NT2/D1 (cell line): ENCODE results near the gene CWC27.

Experiments
- DNase-seq: peaks from one replicate; pipeline ENCODE4 v3.0.0-alpha.2; 2011; ENCODE audit warnings: low read depth, low spot score
- H3K27me3 ChIP-seq: 2 replicates; pipeline ENCODE4 v1.6.0; 2011; ENCODE audit warnings: mild to moderate bottlenecking; ENCODE audit not compliant: insufficient read length, insufficient read depth
- H3K36me3 ChIP-seq: 2 replicates; pipeline ENCODE4 v1.6.1; 2011; ENCODE audit warnings: mild to moderate bottlenecking, low read length, mixed read lengths; ENCODE audit not compliant: insufficient read depth, insufficient read length
- H3K4me1 ChIP-seq: 2 replicates; pipeline ENCODE4 v1.5.1; 2011; ENCODE audit not compliant: insufficient read depth, insufficient read length
- H3K4me3 ChIP-seq: 2 replicates; pipeline ENCODE4 v1.5.1; 2011; ENCODE audit warnings: low read depth; ENCODE audit not compliant: insufficient read length
- H3K9ac ChIP-seq: 2 replicates; pipeline ENCODE4 v1.6.0; 2011; ENCODE audit warnings: low read depth; ENCODE audit not compliant: insufficient read length
- H3K9me3 ChIP-seq: 2 replicates; pipeline ENCODE4 v1.5.1; 2011; ENCODE audit warnings: mild to moderate bottlenecking, low read length; ENCODE audit not compliant: insufficient read depth
- SUZ12 ChIP-seq: IDR thresholded peaks from 2 replicates; pipeline ENCODE4 v1.6.1; 2011; ENCODE audit not compliant: insufficient read length, insufficient read depth; ENCODE audit errors: extremely low read depth
- YY1 ChIP-seq: IDR thresholded peaks from 2 replicates; pipeline ENCODE4 v1.6.1; 2011; ENCODE audit not compliant: insufficient read length, insufficient read depth
- ZNF274 ChIP-seq: IDR thresholded peaks from 2 replicates; pipeline ENCODE4 v1.6.1; 2011; ENCODE audit warnings: mild to moderate bottlenecking, low read depth, low read length

The CWC27 gene

DNA sequence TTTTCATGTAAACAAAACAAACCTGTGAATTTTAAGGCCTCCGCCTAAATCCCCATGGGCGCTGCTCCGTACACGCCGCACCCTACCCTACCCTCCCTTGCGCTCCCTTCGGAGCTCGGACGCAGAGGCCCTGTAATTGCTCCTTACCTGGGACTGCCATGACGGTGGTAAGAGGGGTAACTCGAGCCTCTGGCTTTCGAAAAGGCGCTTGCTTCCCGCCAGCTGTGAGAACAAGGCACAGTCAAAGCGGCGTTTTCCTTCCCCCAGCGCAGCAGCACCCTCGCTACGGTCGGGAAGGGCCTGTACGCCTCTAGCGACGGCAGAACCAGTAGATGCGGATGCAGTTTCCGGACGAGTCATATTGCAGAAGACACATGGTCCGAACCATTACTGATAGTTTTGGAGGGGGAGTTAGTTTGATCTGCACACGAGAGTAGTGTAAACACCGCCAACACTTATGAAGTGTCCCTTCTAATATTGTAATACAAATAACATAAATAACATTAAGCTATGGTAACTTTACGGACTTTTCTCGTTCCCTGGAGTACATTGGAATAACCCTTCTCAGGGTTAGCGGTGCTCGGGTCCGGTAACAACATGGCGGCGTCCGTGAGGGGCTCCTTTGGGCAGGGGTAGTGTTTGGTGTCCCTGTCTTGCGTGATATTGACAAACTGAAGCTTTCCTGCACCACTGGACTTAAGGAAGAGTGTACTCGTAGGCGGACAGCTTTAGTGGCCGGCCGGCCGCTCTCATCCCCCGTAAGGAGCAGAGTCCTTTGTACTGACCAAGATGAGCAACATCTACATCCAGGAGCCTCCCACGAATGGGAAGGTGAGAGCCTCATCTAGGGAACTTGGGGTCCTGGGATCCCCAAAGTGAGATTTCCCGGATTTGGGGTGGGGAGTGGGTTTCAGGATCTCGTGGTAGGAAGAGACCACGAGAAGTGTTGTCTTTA lies at the start of gene CWC27, which contains the start of gene SREK1IP1:
Gene CWC27 (plus strand): TSS at position 573 of the 955 bp plus-strand sequence. CDS start 217 bp downstream, at position 790.
Gene SREK1IP1 (minus strand): TSS at position 334 of the 955 bp plus-strand sequence. CDS start 174 bp downstream, at position 160.
- H3K9ac ChIP-seq, result peak within 1 kb of the TSS; percentile 84
- TF ChIP-seq ZNF274 (no peak), YY1 (peak; percentile 85)
- DNase-seq, result peak; percentile 68

DNA sequence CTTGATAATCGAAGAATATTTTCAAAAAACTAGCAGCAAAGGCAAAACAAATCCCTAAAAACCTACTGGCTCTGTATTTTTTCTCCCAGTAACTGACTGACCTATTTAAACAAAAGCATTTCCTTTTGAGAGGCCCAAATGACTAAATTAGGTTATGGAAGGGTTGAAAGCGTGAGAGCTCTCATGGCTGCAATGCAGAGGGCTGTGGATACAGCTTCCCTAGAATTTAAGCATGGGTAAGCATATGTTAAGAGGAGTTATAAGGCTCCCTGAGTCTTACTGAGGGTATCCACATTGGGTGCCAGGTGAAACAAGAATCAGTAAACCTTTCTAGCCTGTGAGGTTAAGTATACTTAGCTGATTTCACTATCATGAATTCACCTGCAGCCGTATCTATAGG lies 46.1 kb upstream of the CWC27 start:
- DNase-seq, result no peak
- no peaks in the 10 kb centered on the region for H3K4me1 ChIP-seq
- H3K9me3 ChIP-seq, result no peaks in the 10 kb centered on the region
- no peaks in the 10 kb centered on the region for H3K27me3 ChIP-seq
- peaks cover 15% of the 10 kb centered on the region for H3K36me3 ChIP-seq
- no peak overlapping the region for H3K4me3 ChIP-seq
- no peak overlapping the region for H3K9ac ChIP-seq
- TF ChIP-seq SUZ12 (no peak), YY1 (no peak), ZNF274 (no peak)

More for the DNA sequence above, at the start of gene CWC27, which contains the start of gene SREK1IP1:
- Histone ChIP-seq H3K36me3 (peaks cover 26% of the 10 kb centered on the region), H3K27me3 (no peaks in the 10 kb centered on the region), H3K4me1 (no peaks in the 10 kb centered on the region), H3K4me3 (peak within 1 kb of the TSS; percentile 91), H3K9me3 (no peaks in the 10 kb centered on the region)

DNA sequence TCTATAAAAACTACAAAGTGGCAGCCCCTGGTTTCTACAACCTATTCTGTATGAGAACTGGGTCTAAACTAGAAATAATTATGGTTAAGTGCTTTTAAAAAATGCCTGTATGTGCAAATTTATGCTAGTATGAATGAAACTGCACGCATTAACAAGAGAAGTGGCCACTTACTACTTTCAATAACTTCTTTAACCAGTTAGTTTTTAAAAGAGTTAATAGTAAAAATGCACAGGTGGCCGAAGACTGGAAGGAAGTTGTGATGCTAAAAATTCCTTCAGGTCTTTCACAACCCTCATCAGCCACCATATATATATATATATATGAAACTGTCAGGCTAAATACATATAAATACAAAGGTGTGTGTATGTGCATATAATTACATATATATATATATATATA lies 41.6 kb upstream of the CWC27 start:
- Histone ChIP-seq H3K4me3 (no peak overlapping the region), H3K27me3 (no peaks in the 10 kb centered on the region), H3K9ac (no peak overlapping the region), H3K36me3 (peaks cover 20% of the 10 kb centered on the region), H3K4me1 (no peaks in the 10 kb centered on the region), H3K9me3 (no peaks in the 10 kb centered on the region)
- no peak for DNase-seq
- TF ChIP-seq ZNF274, result no peak
- TF ChIP-seq YY1, result no peak
- TF ChIP-seq SUZ12, result no peak

GRCh38 chr5:64742411-64742810 lies 26.3 kb upstream of the CWC27 start:
- H3K4me3 ChIP-seq, result no peak overlapping the region
- DNase-seq, result no peak
- TF ChIP-seq SUZ12 (no peak), YY1 (no peak), ZNF274 (no peak)
- no peaks in the 10 kb centered on the region for H3K4me1 ChIP-seq
- H3K27me3 ChIP-seq, result no peaks in the 10 kb centered on the region
- peaks cover 14% of the 10 kb centered on the region for H3K36me3 ChIP-seq
- H3K9ac ChIP-seq, result no peak overlapping the region
- H3K9me3 ChIP-seq, result no peaks in the 10 kb centered on the region

- no peak for TF ChIP-seq ZNF274
- TF ChIP-seq SUZ12, result no peak
- no peak for TF ChIP-seq YY1
- H3K4me3 ChIP-seq, result no peak overlapping the region
- DNase-seq, result no peak
Observed at GRCh38 chr5:64742821-64743220, 25.9 kb upstream of the CWC27 start.

DNA sequence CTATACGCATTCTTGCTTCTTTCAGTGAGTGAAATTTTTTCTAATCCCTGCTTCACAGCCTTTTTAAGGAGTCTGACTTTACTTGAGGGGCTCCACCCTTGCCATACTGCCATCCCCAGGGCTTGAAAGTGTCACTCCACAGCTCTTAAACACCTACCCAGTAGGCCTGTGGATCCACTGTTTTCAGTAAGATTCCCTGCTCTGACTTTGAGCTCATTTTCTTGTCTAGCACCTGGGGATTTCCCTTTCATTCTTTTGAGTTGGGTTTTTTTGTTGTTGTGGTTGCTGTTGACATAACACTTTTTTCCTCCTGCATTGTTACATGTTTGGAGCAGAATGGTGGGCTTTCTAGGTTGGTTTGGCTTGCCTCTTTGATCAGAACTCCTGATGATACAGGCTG lies 23.8 kb upstream of the CWC27 start:
- Histone ChIP-seq H3K9ac (no peak overlapping the region), H3K4me1 (no peaks in the 10 kb centered on the region), H3K36me3 (peaks cover 7% of the 10 kb centered on the region), H3K9me3 (no peaks in the 10 kb centered on the region), H3K27me3 (no peaks in the 10 kb centered on the region), H3K4me3 (no peak overlapping the region)
- TF ChIP-seq YY1, result no peak
- no peak for TF ChIP-seq SUZ12
- TF ChIP-seq ZNF274, result no peak
- DNase-seq, result no peak

More at GRCh38 chr5:64742821-64743220, 25.9 kb upstream of the CWC27 start:
- H3K9me3 ChIP-seq, result no peaks in the 10 kb centered on the region
- H3K4me1 ChIP-seq, result no peaks in the 10 kb centered on the region
- no peaks in the 10 kb centered on the region for H3K27me3 ChIP-seq
- H3K36me3 ChIP-seq, result peaks cover 14% of the 10 kb centered on the region
- no peak overlapping the region for H3K9ac ChIP-seq

GRCh38 chr5:64746446-64746845 lies 22.3 kb upstream of the CWC27 start:
- TF ChIP-seq YY1, result no peak
- no peak for TF ChIP-seq SUZ12
- no peak for TF ChIP-seq ZNF274
- Histone ChIP-seq H3K9ac (no peak overlapping the region), H3K36me3 (peaks cover 3% of the 10 kb centered on the region), H3K4me1 (no peaks in the 10 kb centered on the region), H3K27me3 (no peaks in the 10 kb centered on the region), H3K9me3 (no peaks in the 10 kb centered on the region), H3K4me3 (no peak overlapping the region)
- DNase-seq, result no peak
